ENCODE measurements around the gene PCNT.

The PCNT gene

DNA sequence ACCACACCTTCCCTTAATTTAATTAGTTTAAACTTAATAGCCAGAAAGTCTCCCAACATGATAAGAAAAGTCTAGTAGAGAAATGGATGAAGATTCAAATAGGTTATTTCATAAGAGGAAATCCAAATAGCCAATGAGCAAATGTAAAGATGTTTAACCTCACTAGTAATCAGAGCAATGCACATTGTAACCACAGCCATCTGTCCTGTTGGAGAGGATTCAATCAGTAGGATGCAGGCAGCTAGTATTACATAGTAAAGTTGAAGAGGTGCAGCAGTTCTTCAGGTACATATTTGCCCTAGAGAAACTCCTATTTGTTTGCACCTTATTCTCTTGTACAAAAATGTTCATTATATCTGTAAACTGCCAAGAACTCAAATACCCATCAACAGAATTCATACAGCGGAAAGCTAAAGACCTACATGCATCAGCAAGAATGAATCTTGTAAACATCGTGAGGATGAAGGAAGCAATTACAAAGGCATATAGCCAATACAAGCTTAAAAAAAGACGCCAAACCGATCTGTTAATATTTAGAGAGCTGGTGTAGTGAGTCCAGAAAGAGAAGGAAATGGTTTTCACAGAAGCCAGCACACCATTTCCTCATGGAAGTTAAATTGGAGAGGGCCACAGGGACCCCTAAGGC lies 162.6 kb downstream of the PCNT start:
- Histone ChIP-seq H3K36me3 (ENCODE audit: control insufficient read depth, insufficient read depth, low read length) (peaks cover 32% of the 10 kb centered on the region), H3K27ac (ENCODE audit: low read depth, low read length) (no peak overlapping the region), H3K4me3 (ENCODE audit: low read depth, low read length) (no peak overlapping the region), H3K4me1 (ENCODE audit: control insufficient read depth, insufficient read depth, low read length) (no peaks in the 10 kb centered on the region), H3K27me3 (ENCODE audit: control insufficient read depth, insufficient read depth, low read length) (no peaks in the 10 kb centered on the region), H3K9me3 (ENCODE audit: control insufficient read depth, insufficient read depth, low read length) (no peaks in the 10 kb centered on the region), H3K9ac (ENCODE audit: low read depth, low read length) (no peak overlapping the region)

DNA sequence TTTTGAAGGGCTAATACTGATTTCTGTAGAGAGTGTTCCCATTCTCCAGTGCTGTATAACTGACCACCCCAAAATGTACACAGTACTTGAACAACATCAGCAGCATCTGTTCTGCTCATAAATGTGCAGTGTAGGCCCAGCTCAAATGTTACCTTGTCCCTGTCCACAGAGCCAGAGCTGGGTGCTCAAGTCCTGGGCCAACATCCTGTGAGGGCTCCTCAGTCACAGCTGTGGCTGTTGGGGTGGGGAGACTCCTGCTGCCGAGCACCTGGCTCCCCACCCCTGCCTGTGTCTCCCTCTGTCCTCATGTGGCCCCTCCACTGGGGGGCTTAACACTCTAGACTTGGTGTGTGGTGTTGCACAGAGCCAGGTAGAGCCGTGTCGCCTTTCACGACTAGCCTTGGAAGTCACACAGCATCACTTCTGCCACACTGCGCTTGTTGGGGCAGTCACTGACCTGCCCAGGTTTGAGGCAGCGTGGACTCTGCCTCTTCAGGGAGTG lies 165.3 kb downstream of the PCNT start:
- Histone ChIP-seq H3K4me3 (ENCODE audit: low read depth, low read length) (no peak overlapping the region), H3K36me3 (ENCODE audit: control insufficient read depth, insufficient read depth, low read length) (peaks cover 40% of the 10 kb centered on the region), H3K4me1 (ENCODE audit: control insufficient read depth, insufficient read depth, low read length) (no peaks in the 10 kb centered on the region), H3K27me3 (ENCODE audit: control insufficient read depth, insufficient read depth, low read length) (no peaks in the 10 kb centered on the region), H3K27ac (ENCODE audit: low read depth, low read length) (no peak overlapping the region), H3K9me3 (ENCODE audit: control insufficient read depth, insufficient read depth, low read length) (no peaks in the 10 kb centered on the region), H3K9ac (ENCODE audit: low read depth, low read length) (no peak overlapping the region)

DNA sequence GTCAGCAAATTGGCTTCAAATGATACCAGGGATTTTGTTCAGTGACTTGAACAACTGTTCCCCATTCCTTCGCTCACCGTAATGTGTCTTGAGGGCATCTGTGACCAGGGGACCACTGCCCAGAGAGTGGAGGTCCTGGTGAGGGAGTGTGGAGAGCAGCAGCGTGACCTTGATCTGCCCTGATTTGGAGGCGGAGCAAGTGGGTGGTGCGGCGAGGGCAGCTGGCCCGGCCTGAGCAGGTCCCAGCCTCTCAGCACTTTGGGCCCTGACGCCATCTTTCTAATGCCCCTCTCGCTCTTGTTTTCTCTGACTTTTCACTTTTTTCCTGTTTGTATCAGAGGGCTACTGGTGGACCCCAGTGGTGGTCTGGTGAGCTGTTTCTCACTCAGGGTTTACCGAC lies 165.8 kb downstream of the PCNT start:
- H3K9me3 ChIP-seq (ENCODE audit: control insufficient read depth, insufficient read depth, low read length): no peaks in the 10 kb centered on the region
- H3K36me3 ChIP-seq (ENCODE audit: control insufficient read depth, insufficient read depth, low read length): peaks cover 42% of the 10 kb centered on the region
- H3K4me1 ChIP-seq (ENCODE audit: control insufficient read depth, insufficient read depth, low read length): no peaks in the 10 kb centered on the region
- H3K27ac ChIP-seq (ENCODE audit: low read depth, low read length): no peak overlapping the region
- H3K27me3 ChIP-seq (ENCODE audit: control insufficient read depth, insufficient read depth, low read length): no peaks in the 10 kb centered on the region
- no peak overlapping the region for H3K9ac ChIP-seq (ENCODE audit: low read depth, low read length)
- no peak overlapping the region for H3K4me3 ChIP-seq (ENCODE audit: low read depth, low read length)

DNA sequence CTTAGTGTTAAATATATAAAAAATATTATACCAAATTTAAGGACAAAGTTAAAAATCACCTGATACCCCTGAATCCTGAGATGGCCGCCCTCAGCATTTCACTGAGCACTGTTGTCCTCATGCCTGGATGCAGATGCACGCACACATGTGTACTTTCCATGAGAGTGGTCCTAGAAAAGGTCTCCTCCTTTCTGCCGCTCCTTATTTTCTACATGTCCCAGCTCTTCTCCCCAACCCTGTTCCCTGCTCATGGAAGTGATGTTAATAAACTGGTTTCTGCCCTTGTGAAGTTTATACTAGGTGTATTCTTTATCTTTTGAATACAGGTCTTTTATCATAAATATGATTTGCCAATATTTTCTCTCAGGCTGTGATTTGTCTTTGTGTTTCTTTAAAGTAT lies 167.6 kb downstream of the PCNT start:
- Histone ChIP-seq H3K9me3 (ENCODE audit: control insufficient read depth, insufficient read depth, low read length) (no peaks in the 10 kb centered on the region), H3K4me3 (ENCODE audit: low read depth, low read length) (no peak overlapping the region), H3K27ac (ENCODE audit: low read depth, low read length) (no peak overlapping the region), H3K4me1 (ENCODE audit: control insufficient read depth, insufficient read depth, low read length) (no peaks in the 10 kb centered on the region), H3K27me3 (ENCODE audit: control insufficient read depth, insufficient read depth, low read length) (no peaks in the 10 kb centered on the region), H3K36me3 (ENCODE audit: control insufficient read depth, insufficient read depth, low read length) (peaks cover 35% of the 10 kb centered on the region; the same call in 1 of the 2 replicates), H3K9ac (ENCODE audit: low read depth, low read length) (no peak overlapping the region)

DNA sequence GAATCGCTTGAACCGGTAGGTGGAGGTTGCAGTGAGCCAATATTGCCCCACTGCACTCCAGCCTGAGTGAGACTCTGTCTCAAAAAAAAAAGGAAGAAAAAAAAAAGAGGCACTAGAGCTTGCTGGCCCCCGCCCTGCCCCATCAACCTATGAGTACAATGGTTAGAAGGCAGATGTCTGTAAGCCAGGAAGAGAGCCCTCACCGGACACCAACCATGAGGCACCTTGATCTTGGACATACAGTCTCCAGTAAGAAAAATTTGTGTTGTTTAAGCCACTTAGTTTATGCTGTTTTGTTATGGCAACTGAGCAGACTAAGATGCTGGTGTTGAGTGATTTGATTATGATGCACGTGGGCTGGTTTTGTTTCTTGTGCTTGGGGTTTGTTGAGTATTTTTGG lies 168.9 kb downstream of the PCNT start:
- Histone ChIP-seq H3K36me3 (ENCODE audit: control insufficient read depth, insufficient read depth, low read length) (peaks cover 44% of the 10 kb centered on the region), H3K27me3 (ENCODE audit: control insufficient read depth, insufficient read depth, low read length) (no peaks in the 10 kb centered on the region), H3K27ac (ENCODE audit: low read depth, low read length) (no peak overlapping the region), H3K9ac (ENCODE audit: low read depth, low read length) (no peak overlapping the region), H3K4me3 (ENCODE audit: low read depth, low read length) (no peak overlapping the region), H3K4me1 (ENCODE audit: control insufficient read depth, insufficient read depth, low read length) (no peaks in the 10 kb centered on the region), H3K9me3 (ENCODE audit: control insufficient read depth, insufficient read depth, low read length) (no peaks in the 10 kb centered on the region)

DNA sequence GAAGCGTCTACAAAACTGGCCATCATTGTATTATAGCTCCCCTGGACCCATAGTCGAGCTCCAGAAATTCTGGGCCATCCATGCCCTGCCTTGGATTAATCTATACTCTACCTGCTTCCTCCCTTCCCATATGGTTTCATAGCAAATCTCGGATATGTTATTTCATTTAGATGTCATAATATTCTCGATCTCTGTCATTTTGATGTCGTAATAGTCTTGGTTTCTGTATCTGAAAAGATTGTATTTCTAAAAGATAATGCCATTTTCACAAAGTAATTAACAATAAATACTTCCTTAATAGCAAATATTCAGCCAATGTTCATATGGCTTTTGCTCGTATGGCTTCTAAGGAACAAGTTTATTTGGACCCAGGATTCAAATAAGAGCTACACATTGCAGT lies 169.9 kb downstream of the PCNT start:
- Histone ChIP-seq H3K4me1 (ENCODE audit: control insufficient read depth, insufficient read depth, low read length) (no peaks in the 10 kb centered on the region), H3K27ac (ENCODE audit: low read depth, low read length) (no peak overlapping the region), H3K27me3 (ENCODE audit: control insufficient read depth, insufficient read depth, low read length) (no peaks in the 10 kb centered on the region), H3K36me3 (ENCODE audit: control insufficient read depth, insufficient read depth, low read length) (peaks cover 49% of the 10 kb centered on the region), H3K9ac (ENCODE audit: low read depth, low read length) (no peak overlapping the region), H3K4me3 (ENCODE audit: low read depth, low read length) (no peak overlapping the region), H3K9me3 (ENCODE audit: control insufficient read depth, insufficient read depth, low read length) (no peaks in the 10 kb centered on the region)
